ENCODE results near the gene NDUFS2.

DNA sequence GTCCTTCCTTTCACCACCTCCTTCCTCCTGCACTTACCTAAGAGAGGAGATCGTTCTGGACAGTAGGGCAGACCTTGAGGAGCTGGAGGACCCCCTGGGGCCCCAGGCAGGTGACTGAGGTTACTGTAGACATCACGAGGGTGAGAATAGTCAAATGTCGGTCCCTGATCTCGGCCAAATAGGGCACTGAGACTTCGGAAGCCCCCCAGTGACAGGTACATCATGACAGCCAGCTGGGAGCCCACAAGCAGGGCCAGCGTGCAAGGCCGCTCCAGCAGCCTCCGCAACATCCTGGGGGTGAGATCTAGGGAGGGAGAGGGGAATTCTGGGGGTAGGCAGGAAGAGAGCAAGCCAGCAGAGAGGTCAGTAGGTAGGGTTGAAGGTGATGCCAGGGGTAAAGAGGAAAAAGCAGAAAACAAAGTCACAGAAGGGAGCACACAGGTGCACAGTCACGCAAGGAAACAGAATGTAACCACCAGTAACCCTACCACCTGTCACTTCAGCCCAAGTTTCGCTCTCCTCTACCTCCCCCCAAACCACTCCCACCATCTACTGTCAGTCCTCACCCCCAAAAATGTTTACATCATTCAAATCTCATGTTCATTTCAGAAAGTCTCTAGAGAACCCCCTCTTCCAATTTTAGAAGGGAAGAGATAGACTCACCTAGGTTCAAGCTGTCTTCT lies 26.3 kb upstream of the NDUFS2 start:
- TF ChIP-seq POLR2A (IDR thresholded peaks at IDR 0.05) (no peak), POLR2AphosphoS5 (IDR thresholded peaks at IDR 0.05) (no peak)

All from breast epithelium (tissue), 3 donors.